ENCODE measurements around the gene SERPINH1. TPM values are rescaled to one million over a fixed set of nuclear protein-coding genes. Genes with fewer than 3 reads are reported as not detected.
A peak's percentile ranks its signal among the peaks of the same experiment; 100 is the strongest.

Gene SERPINH1
- total RNA-seq, 1 donor from 2014 or later = 229 TPM

GRCh38 chr11:75523811-75524664, 38.0 kb upstream of the SERPINH1 start:
- Mint-ChIP-seq H3K27ac (no peak overlapping the region), H3K36me3 (no peaks in the 10 kb centered on the region), H3K4me3 (peak overlapping the region; percentile 86), H3K9me3 (no peaks in the 10 kb centered on the region), H3K27me3 (peaks cover 32% of the 10 kb centered on the region), H3K4me1 (ENCODE audit: unreplicated experiment) (peaks cover 15% of the 10 kb centered on the region)
- DNase-seq (ENCODE audit: extremely low spot score, unreplicated experiment) = no peak
- TF ChIP-seq CTCF (conservative IDR thresholded peaks at IDR 0.05) = no peak

GRCh38 chr11:75524665-75525432, 37.2 kb upstream of the SERPINH1 start:
- H3K27ac Mint-ChIP-seq = no peak overlapping the region
- peaks cover 32% of the 10 kb centered on the region for H3K27me3 Mint-ChIP-seq
- H3K4me3 Mint-ChIP-seq = peak overlapping the region; percentile 86
- H3K9me3 Mint-ChIP-seq = no peaks in the 10 kb centered on the region
- peak; percentile 76 for DNase-seq (ENCODE audit: extremely low spot score, unreplicated experiment)
- no peaks in the 10 kb centered on the region for H3K36me3 Mint-ChIP-seq
- peaks cover 15% of the 10 kb centered on the region for H3K4me1 Mint-ChIP-seq (ENCODE audit: unreplicated experiment)
- TF ChIP-seq CTCF (conservative IDR thresholded peaks at IDR 0.05) = no peak

GRCh38 chr11:75525433-75526191, 36.4 kb upstream of the SERPINH1 start, which contains the start of gene GDPD5:
Gene GDPD5 (minus strand): TSS chr11:75525941. CDS start chr11:75477735, 48,206 bp downstream.
- no peaks in the 10 kb centered on the region for H3K36me3 Mint-ChIP-seq
- peak within 1 kb of the TSS; percentile 89 for H3K4me3 Mint-ChIP-seq
- H3K27ac Mint-ChIP-seq = peak within 1 kb of the TSS; percentile 41
- TF ChIP-seq CTCF (conservative IDR thresholded peaks at IDR 0.05) = peak; percentile 65
- H3K4me1 Mint-ChIP-seq (ENCODE audit: unreplicated experiment) = peaks cover 19% of the 10 kb centered on the region
- DNase-seq (ENCODE audit: extremely low spot score, unreplicated experiment) = peak; percentile 93
- peaks cover 32% of the 10 kb centered on the region for H3K27me3 Mint-ChIP-seq
- no peaks in the 10 kb centered on the region for H3K9me3 Mint-ChIP-seq

GRCh38 chr11:75526192-75526541, 35.9 kb upstream of the SERPINH1 start:
- TF ChIP-seq CTCF (conservative IDR thresholded peaks at IDR 0.05) = no peak
- H3K27ac Mint-ChIP-seq = peak overlapping the region; percentile 41
- H3K9me3 Mint-ChIP-seq = no peaks in the 10 kb centered on the region
- DNase-seq (ENCODE audit: extremely low spot score, unreplicated experiment) = no peak
- no peaks in the 10 kb centered on the region for H3K36me3 Mint-ChIP-seq
- peaks cover 20% of the 10 kb centered on the region for H3K4me1 Mint-ChIP-seq (ENCODE audit: unreplicated experiment)
- H3K4me3 Mint-ChIP-seq = peak overlapping the region; percentile 89
- H3K27me3 Mint-ChIP-seq = peaks cover 32% of the 10 kb centered on the region

- Mint-ChIP-seq H3K4me3 (peak overlapping the region; percentile 89), H3K9me3 (no peaks in the 10 kb centered on the region), H3K27me3 (peaks cover 27% of the 10 kb centered on the region), H3K27ac (peak overlapping the region; percentile 18), H3K4me1 (ENCODE audit: unreplicated experiment) (peaks cover 22% of the 10 kb centered on the region), H3K36me3 (no peaks in the 10 kb centered on the region)
- no peak for DNase-seq (ENCODE audit: extremely low spot score, unreplicated experiment)
- no peak for TF ChIP-seq CTCF (conservative IDR thresholded peaks at IDR 0.05)
Measured at GRCh38 chr11:75527130-75527529, 34.9 kb upstream of the SERPINH1 start.
